Measurements from ENCODE around the gene SLC27A2.
"Not testable (repeated sequence)": the region's sequence is repeated elsewhere in the genome, so short reads cannot be mapped to it uniquely, and the experiment has no call there.

The SLC27A2 gene

GRCh38 chr15:50176869-50177268 lies 5.1 kb upstream of the SLC27A2 start:
- no peak for TF ChIP-seq POLR2A (IDR thresholded peaks at IDR 0.05; ENCODE audit: low read depth, low read length)
- FAIRE-seq (no peak), DNase-seq (ENCODE audit: insufficient read length, low spot score) (no peak)

DNA sequence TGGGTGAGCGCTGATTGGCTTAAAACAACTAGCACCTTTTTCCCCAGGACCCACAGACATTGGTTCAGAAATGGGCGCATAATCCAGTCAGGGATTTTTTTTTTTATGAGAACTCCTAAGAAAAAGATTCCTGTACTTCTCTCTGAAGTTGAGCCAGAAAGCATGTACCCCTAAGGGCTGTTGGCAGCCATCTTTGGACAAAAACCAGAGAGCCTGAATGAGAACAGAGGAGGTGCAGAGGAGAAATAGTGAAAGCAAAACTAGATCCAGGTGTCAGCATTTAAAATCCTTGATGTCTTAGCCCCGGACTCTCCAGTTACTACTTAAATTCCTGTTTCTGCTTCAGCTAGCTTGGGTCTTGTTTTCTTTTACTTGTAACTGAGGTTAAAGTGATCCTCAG lies 1.9 kb upstream of the SLC27A2 start:
- FAIRE-seq (no peak), DNase-seq (ENCODE audit: insufficient read length, low spot score) (no peak)
- no peak for TF ChIP-seq POLR2A (IDR thresholded peaks at IDR 0.05; ENCODE audit: low read depth, low read length)

- no peak for TF ChIP-seq POLR2A (IDR thresholded peaks at IDR 0.05; ENCODE audit: low read depth, low read length)
- DNase-seq (ENCODE audit: insufficient read length, low spot score): no peak
- no peak for FAIRE-seq
These were observed 1.4 kb upstream of the SLC27A2 start for GRCh38 chr15:50180582-50180981.

DNA sequence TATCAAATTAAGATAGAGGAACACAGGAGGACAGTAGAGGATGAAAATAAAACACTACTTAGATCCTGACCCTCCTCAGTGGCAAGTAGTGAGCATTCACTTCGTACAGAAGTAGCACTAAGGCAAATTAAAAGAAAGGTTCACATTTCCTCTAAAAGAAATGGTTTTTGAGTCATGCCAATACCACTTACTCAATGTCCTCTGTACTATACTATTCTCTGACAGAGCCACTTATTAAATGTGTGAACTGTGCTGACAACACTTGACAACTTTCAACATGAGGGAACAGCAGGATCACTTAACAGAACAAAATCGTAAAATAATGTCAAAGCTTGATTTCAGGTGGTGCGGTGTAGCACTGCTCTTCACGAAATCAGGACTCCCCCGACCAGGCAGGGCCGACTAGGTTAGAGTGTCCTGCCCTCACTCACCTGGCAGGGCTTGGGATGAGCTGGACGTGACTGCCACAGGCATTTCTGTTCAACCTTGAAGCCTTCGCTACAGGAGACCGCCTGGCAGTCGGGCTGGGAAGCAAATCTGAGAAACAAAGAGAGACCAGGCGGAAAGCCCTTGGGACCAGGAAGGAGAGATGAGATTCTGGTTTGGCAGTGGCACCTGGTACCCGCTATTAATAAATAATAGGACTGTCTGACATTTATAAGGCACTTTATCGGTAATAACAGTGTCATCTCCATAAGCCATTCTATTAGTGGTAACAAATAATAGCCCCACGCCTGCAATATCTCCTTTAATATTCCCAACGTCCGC lies 611 bp upstream of the SLC27A2 start:
- FAIRE-seq: no peak
- no peak for TF ChIP-seq POLR2A (IDR thresholded peaks at IDR 0.05; ENCODE audit: low read depth, low read length)
- DNase-seq (ENCODE audit: insufficient read length, low spot score): no peak

DNA sequence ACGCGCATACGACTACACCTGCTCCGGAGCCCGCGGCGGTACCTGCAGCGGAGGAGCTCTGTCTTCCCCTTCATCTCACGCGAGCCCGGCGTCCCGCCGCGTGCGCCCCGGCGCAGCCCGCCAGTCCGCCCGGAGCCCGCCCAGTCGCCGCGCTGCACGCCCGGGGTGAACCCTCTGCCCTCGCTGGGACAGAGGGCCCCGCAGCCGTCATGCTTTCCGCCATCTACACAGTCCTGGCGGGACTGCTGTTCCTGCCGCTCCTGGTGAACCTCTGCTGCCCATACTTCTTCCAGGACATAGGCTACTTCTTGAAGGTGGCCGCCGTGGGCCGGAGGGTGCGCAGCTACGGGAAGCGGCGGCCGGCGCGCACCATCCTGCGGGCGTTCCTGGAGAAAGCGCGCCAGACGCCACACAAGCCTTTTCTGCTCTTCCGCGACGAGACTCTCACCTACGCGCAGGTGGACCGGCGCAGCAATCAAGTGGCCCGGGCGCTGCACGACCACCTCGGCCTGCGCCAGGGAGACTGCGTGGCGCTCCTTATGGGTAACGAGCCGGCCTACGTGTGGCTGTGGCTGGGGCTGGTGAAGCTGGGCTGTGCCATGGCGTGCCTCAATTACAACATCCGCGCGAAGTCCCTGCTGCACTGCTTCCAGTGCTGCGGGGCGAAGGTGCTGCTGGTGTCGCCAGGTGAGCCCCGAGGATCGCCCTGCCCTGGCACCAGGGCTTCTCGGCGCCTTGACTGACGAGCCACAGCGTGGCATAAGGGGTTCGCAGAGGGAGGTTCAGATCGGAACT lies 420 bp downstream of the SLC27A2 start:
- DNase-seq (ENCODE audit: insufficient read length, low spot score) (no peak), FAIRE-seq (no peak)
- no peak for TF ChIP-seq POLR2A (IDR thresholded peaks at IDR 0.05; ENCODE audit: low read depth, low read length)

GRCh38 chr15:50183112-50183794 lies 1.3 kb downstream of the SLC27A2 start:
- DNase-seq (ENCODE audit: insufficient read length, low spot score) (no peak), FAIRE-seq (no peak)
- TF ChIP-seq POLR2A (IDR thresholded peaks at IDR 0.05; ENCODE audit: low read depth, low read length): no peak

DNA sequence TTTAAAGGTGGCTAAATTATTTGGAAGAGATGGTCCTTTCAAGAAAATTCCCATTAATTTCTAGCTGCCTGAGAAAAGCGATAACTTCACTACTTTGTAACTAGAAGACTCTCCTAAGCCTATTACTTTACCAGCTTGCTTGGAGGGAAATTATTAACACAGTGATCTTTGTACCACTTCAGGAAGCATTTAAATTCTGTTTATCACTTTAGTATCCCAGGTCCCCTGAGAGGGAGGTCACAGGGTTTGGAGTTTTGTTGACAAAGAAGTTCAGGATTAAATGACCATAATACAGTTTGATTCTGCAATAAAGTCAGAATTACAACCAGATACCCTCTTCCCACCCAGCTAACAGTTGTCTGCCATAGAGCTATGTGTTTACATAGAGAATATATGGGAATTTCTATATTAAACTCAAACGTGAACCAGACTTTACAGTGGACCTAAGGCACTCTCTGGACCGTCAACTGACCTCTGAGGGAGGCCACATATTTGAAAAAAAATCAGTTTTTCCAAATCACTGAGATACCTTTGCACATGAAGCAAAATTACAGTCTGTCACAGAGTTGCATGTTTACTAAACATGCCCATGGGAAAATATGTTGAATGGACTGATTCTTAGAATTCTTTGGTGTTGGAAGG lies 3.0 kb downstream of the SLC27A2 start:
- no peak for TF ChIP-seq POLR2A (IDR thresholded peaks at IDR 0.05; ENCODE audit: low read depth, low read length)
- no peak for FAIRE-seq
- DNase-seq (ENCODE audit: insufficient read length, low spot score): no peak

DNA sequence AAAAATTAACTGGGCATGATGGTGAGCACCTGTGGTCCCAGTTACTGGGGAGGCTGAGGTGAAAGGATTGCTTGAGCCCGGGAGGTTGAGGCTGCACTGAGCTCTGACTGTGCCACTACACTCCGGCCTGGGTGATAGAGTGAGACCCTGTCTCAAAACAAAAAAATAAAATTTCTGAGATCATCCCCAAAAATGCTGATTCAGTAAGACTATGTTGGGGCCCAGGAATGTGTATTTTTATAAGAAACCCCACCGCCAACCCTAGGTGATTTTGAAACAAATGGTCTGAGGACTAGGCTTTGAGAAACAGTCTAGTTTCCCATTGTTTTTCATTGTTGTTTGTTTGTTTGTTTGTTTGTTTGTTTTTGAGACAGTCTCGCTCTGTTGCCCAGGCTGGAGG lies 4.1 kb downstream of the SLC27A2 start:
- no peak for TF ChIP-seq POLR2A (IDR thresholded peaks at IDR 0.05; ENCODE audit: low read depth, low read length)
- DNase-seq (ENCODE audit: insufficient read length, low spot score) (no peak), FAIRE-seq (no peak)

GRCh38 chr15:50186752-50187151 lies 4.8 kb downstream of the SLC27A2 start:
- FAIRE-seq (no peak), DNase-seq (ENCODE audit: insufficient read length, low spot score) (no peak)
- no peak for TF ChIP-seq POLR2A (IDR thresholded peaks at IDR 0.05; ENCODE audit: low read depth, low read length)

- FAIRE-seq (no peak), DNase-seq (ENCODE audit: insufficient read length, low spot score) (no peak)
- no peak for TF ChIP-seq POLR2A (IDR thresholded peaks at IDR 0.05; ENCODE audit: low read depth, low read length)
These were observed 5.5 kb downstream of the SLC27A2 start for GRCh38 chr15:50187525-50187924.

- DNase-seq (ENCODE audit: insufficient read length, low spot score) (no peak), FAIRE-seq (no peak)
- TF ChIP-seq POLR2A (IDR thresholded peaks at IDR 0.05; ENCODE audit: low read depth, low read length): no peak
These were observed 6.0 kb downstream of the SLC27A2 start for GRCh38 chr15:50187997-50188396.

- DNase-seq (ENCODE audit: insufficient read length, low spot score); FAIRE-seq: not testable (repeated sequence)
These were observed 6.8 kb downstream of the SLC27A2 start for GRCh38 chr15:50188793-50189192.

DNA sequence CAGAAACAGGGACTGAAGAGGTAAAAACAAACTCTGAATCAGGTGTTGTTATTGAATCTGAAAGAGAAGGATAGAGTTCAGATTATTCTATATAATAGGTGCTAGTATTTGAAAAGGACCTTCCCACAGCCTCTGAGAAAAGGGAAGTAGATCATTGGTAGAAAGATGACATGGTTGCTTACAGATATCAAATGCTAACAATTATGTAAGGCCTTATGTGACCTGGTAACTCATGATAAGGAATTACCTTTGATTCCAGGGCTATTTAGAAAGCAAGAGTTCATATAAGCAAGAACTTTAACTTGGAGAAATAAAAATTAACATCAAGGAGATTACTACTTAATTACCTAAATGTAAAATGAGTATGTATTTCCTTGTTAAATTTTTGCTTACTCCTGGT lies 7.6 kb downstream of the SLC27A2 start:
- DNase-seq (ENCODE audit: insufficient read length, low spot score) (no peak), FAIRE-seq (no peak)
- no peak for TF ChIP-seq POLR2A (IDR thresholded peaks at IDR 0.05; ENCODE audit: low read depth, low read length)

GRCh38 chr15:50190166-50190570 lies 8.2 kb downstream of the SLC27A2 start:
- no peak for DNase-seq (ENCODE audit: insufficient read length, low spot score)
- TF ChIP-seq POLR2A (IDR thresholded peaks at IDR 0.05; ENCODE audit: low read depth, low read length): no peak
- no peak for FAIRE-seq

Measured in H54 (cell line).